ENCODE results near the gene ITK.

The ITK gene

GRCh38 chr5:157266286-157267007 is 85.8 kb downstream of the ITK start:
- peaks cover 41% of the 10 kb centered on the region for H3K27me3 ChIP-seq (ENCODE audit: insufficient read depth, insufficient read length)
- H3K9me3 ChIP-seq (ENCODE audit: insufficient read depth, low read length), result no peaks in the 10 kb centered on the region
- peak overlapping the region; percentile 56 for H3K9ac ChIP-seq (ENCODE audit: insufficient read length, low read depth)
- TF ChIP-seq SUZ12 (IDR thresholded peaks at IDR 0.05; ENCODE audit: extremely low read depth, insufficient read depth, insufficient read length), result no peak
- no peak for TF ChIP-seq ZNF274 (IDR thresholded peaks at IDR 0.05; ENCODE audit: low read depth, low read length)
- TF ChIP-seq YY1 (IDR thresholded peaks at IDR 0.05; ENCODE audit: insufficient read depth, insufficient read length), result no peak
- peak overlapping the region; percentile 61 for H3K4me3 ChIP-seq (ENCODE audit: insufficient read length, low read depth)
- no peak for DNase-seq (ENCODE audit: low read depth, low spot score)
- H3K36me3 ChIP-seq (ENCODE audit: insufficient read depth, insufficient read length, low read length), result no peaks in the 10 kb centered on the region
- H3K4me1 ChIP-seq (ENCODE audit: insufficient read depth, insufficient read length), result peaks cover 3% of the 10 kb centered on the region

- TF ChIP-seq YY1 (IDR thresholded peaks at IDR 0.05; ENCODE audit: insufficient read depth, insufficient read length), result no peak
- no peak for TF ChIP-seq ZNF274 (IDR thresholded peaks at IDR 0.05; ENCODE audit: low read depth, low read length)
- TF ChIP-seq SUZ12 (IDR thresholded peaks at IDR 0.05; ENCODE audit: extremely low read depth, insufficient read depth, insufficient read length), result no peak
- H3K9ac ChIP-seq (ENCODE audit: insufficient read length, low read depth), result peak overlapping the region; percentile 8
- no peak overlapping the region for H3K4me3 ChIP-seq (ENCODE audit: insufficient read length, low read depth)
- no peak for DNase-seq (ENCODE audit: low read depth, low spot score)
- H3K9me3 ChIP-seq (ENCODE audit: insufficient read depth, low read length), result no peaks in the 10 kb centered on the region
- peaks cover 3% of the 10 kb centered on the region for H3K4me1 ChIP-seq (ENCODE audit: insufficient read depth, insufficient read length)
- H3K36me3 ChIP-seq (ENCODE audit: insufficient read depth, insufficient read length, low read length), result no peaks in the 10 kb centered on the region
- H3K27me3 ChIP-seq (ENCODE audit: insufficient read depth, insufficient read length), result peaks cover 41% of the 10 kb centered on the region
Observed at GRCh38 chr5:157267025-157267424, 86.4 kb downstream of the ITK start.

GRCh38 chr5:157267761-157268480 is 87.3 kb downstream of the ITK start:
- no peak overlapping the region for H3K9ac ChIP-seq (ENCODE audit: insufficient read length, low read depth)
- no peak overlapping the region for H3K4me3 ChIP-seq (ENCODE audit: insufficient read length, low read depth)
- H3K27me3 ChIP-seq (ENCODE audit: insufficient read depth, insufficient read length), result peaks cover 41% of the 10 kb centered on the region
- no peaks in the 10 kb centered on the region for H3K36me3 ChIP-seq (ENCODE audit: insufficient read depth, insufficient read length, low read length)
- no peak for DNase-seq (ENCODE audit: low read depth, low spot score)
- no peaks in the 10 kb centered on the region for H3K9me3 ChIP-seq (ENCODE audit: insufficient read depth, low read length)
- peaks cover 3% of the 10 kb centered on the region for H3K4me1 ChIP-seq (ENCODE audit: insufficient read depth, insufficient read length)
- no peak for TF ChIP-seq ZNF274 (IDR thresholded peaks at IDR 0.05; ENCODE audit: low read depth, low read length)
- no peak for TF ChIP-seq SUZ12 (IDR thresholded peaks at IDR 0.05; ENCODE audit: extremely low read depth, insufficient read depth, insufficient read length)
- no peak for TF ChIP-seq YY1 (IDR thresholded peaks at IDR 0.05; ENCODE audit: insufficient read depth, insufficient read length)

- H3K36me3 ChIP-seq (ENCODE audit: insufficient read depth, insufficient read length, low read length), result no peaks in the 10 kb centered on the region
- H3K4me3 ChIP-seq (ENCODE audit: insufficient read length, low read depth), result no peak overlapping the region
- DNase-seq (ENCODE audit: low read depth, low spot score), result no peak
- TF ChIP-seq YY1 (IDR thresholded peaks at IDR 0.05; ENCODE audit: insufficient read depth, insufficient read length) (no peak), ZNF274 (IDR thresholded peaks at IDR 0.05; ENCODE audit: low read depth, low read length) (no peak), SUZ12 (IDR thresholded peaks at IDR 0.05; ENCODE audit: extremely low read depth, insufficient read depth, insufficient read length) (no peak)
- H3K9ac ChIP-seq (ENCODE audit: insufficient read length, low read depth), result no peak overlapping the region
- no peaks in the 10 kb centered on the region for H3K9me3 ChIP-seq (ENCODE audit: insufficient read depth, low read length)
- H3K27me3 ChIP-seq (ENCODE audit: insufficient read depth, insufficient read length), result peaks cover 36% of the 10 kb centered on the region
- H3K4me1 ChIP-seq (ENCODE audit: insufficient read depth, insufficient read length), result peaks cover 3% of the 10 kb centered on the region
Observed at GRCh38 chr5:157269165-157269671, 88.6 kb downstream of the ITK start.

- no peak overlapping the region for H3K4me3 ChIP-seq (ENCODE audit: insufficient read length, low read depth)
- H3K27me3 ChIP-seq (ENCODE audit: insufficient read depth, insufficient read length), result peaks cover 31% of the 10 kb centered on the region
- no peak overlapping the region for H3K9ac ChIP-seq (ENCODE audit: insufficient read length, low read depth)
- DNase-seq (ENCODE audit: low read depth, low spot score), result no peak
- no peaks in the 10 kb centered on the region for H3K9me3 ChIP-seq (ENCODE audit: insufficient read depth, low read length)
- H3K36me3 ChIP-seq (ENCODE audit: insufficient read depth, insufficient read length, low read length), result no peaks in the 10 kb centered on the region
- peaks cover 3% of the 10 kb centered on the region for H3K4me1 ChIP-seq (ENCODE audit: insufficient read depth, insufficient read length)
- no peak for TF ChIP-seq ZNF274 (IDR thresholded peaks at IDR 0.05; ENCODE audit: low read depth, low read length)
- TF ChIP-seq SUZ12 (IDR thresholded peaks at IDR 0.05; ENCODE audit: extremely low read depth, insufficient read depth, insufficient read length), result no peak
- no peak for TF ChIP-seq YY1 (IDR thresholded peaks at IDR 0.05; ENCODE audit: insufficient read depth, insufficient read length)
Observed at GRCh38 chr5:157269761-157270272, 89.2 kb downstream of the ITK start.

GRCh38 chr5:157270771-157271170 is 90.1 kb downstream of the ITK start:
- no peak for DNase-seq (ENCODE audit: low read depth, low spot score)
- Histone ChIP-seq H3K36me3 (ENCODE audit: insufficient read depth, insufficient read length, low read length) (no peaks in the 10 kb centered on the region), H3K27me3 (ENCODE audit: insufficient read depth, insufficient read length) (peaks cover 21% of the 10 kb centered on the region), H3K4me3 (ENCODE audit: insufficient read length, low read depth) (no peak overlapping the region), H3K4me1 (ENCODE audit: insufficient read depth, insufficient read length) (peaks cover 3% of the 10 kb centered on the region), H3K9me3 (ENCODE audit: insufficient read depth, low read length) (no peaks in the 10 kb centered on the region), H3K9ac (ENCODE audit: insufficient read length, low read depth) (no peak overlapping the region)
- TF ChIP-seq SUZ12 (IDR thresholded peaks at IDR 0.05; ENCODE audit: extremely low read depth, insufficient read depth, insufficient read length) (no peak), YY1 (IDR thresholded peaks at IDR 0.05; ENCODE audit: insufficient read depth, insufficient read length) (no peak), ZNF274 (IDR thresholded peaks at IDR 0.05; ENCODE audit: low read depth, low read length) (no peak)

- Histone ChIP-seq H3K27me3 (ENCODE audit: insufficient read depth, insufficient read length) (peaks cover 16% of the 10 kb centered on the region), H3K4me3 (ENCODE audit: insufficient read length, low read depth) (no peak overlapping the region), H3K9ac (ENCODE audit: insufficient read length, low read depth) (no peak overlapping the region), H3K4me1 (ENCODE audit: insufficient read depth, insufficient read length) (peaks cover 3% of the 10 kb centered on the region), H3K36me3 (ENCODE audit: insufficient read depth, insufficient read length, low read length) (no peaks in the 10 kb centered on the region), H3K9me3 (ENCODE audit: insufficient read depth, low read length) (no peaks in the 10 kb centered on the region)
- no peak for DNase-seq (ENCODE audit: low read depth, low spot score)
- TF ChIP-seq YY1 (IDR thresholded peaks at IDR 0.05; ENCODE audit: insufficient read depth, insufficient read length) (no peak), ZNF274 (IDR thresholded peaks at IDR 0.05; ENCODE audit: low read depth, low read length) (no peak), SUZ12 (IDR thresholded peaks at IDR 0.05; ENCODE audit: extremely low read depth, insufficient read depth, insufficient read length) (no peak)
Observed at GRCh38 chr5:157271740-157272271, 91.2 kb downstream of the ITK start.

Data from NT2/D1 (cell line).